ENCODE measurements around the gene LMTK2. TPM values are rescaled to one million over a fixed set of nuclear protein-coding genes. Genes with fewer than 3 reads are reported as not detected.

Gene LMTK2
- total RNA-seq, 1 donor from 2014 or later: 12.9 TPM

DNA sequence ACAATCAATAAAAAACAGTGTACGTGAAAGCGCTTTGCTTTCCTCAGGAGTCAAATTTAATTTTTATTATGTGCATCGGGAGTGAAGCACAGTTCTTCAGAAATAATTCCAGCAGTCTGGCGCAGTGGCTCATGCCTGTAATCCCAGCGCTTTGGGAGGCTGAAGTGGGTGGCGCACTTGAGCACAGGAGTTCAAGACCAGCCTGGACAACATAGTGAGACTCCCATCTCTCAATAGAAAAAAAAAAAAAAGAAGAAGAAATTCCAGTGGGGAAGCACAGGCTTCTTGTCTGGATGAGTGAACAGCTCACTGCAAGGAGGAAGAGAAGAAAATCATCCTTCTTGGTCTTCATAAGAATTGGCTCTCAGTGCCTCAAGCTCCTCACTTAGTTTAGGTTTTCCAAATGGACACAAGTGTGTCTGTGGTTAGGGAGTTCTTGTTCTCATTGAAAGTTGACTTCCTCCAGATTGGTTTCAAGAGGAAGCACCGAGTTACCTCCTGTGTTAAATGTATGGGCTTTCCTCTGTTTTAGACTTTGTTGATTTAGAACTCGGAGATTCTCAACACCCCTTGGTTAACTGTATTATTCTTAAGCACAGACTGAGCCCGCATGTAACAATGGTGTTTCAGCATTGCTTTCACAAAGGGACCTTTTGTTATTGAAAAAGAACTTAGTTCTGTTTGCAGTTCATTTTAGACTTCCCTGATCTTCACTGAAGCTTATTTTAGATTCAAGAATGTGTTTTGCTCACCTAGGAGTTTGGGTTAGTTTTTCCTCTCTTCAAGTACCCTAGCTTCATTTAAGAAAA is 28.0 kb downstream of the LMTK2 start:
- Histone ChIP-seq H3K4me3 (ENCODE audit: low read depth, low read length) (no peak overlapping the region), H3K36me3 (ENCODE audit: control insufficient read depth, insufficient read depth, low read length) (peaks cover 4% of the 10 kb centered on the region), H3K27me3 (ENCODE audit: control insufficient read depth, insufficient read depth, low read length) (no peaks in the 10 kb centered on the region)
- FAIRE-seq: no peak
- TF ChIP-seq, protein P1, sequence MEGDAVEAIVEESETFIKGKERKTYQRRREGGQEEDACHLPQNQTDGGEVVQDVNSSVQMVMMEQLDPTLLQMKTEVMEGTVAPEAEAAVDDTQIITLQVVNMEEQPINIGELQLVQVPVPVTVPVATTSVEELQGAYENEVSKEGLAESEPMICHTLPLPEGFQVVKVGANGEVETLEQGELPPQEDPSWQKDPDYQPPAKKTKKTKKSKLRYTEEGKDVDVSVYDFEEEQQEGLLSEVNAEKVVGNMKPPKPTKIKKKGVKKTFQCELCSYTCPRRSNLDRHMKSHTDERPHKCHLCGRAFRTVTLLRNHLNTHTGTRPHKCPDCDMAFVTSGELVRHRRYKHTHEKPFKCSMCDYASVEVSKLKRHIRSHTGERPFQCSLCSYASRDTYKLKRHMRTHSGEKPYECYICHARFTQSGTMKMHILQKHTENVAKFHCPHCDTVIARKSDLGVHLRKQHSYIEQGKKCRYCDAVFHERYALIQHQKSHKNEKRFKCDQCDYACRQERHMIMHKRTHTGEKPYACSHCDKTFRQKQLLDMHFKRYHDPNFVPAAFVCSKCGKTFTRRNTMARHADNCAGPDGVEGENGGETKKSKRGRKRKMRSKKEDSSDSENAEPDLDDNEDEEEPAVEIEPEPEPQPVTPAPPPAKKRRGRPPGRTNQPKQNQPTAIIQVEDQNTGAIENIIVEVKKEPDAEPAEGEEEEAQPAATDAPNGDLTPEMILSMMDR (IDR thresholded peaks at IDR 0.05; ENCODE audit: insufficient read depth, low read length, severe bottlenecking): no peak
- DNase-seq (ENCODE audit: low read depth): no peak

DNA sequence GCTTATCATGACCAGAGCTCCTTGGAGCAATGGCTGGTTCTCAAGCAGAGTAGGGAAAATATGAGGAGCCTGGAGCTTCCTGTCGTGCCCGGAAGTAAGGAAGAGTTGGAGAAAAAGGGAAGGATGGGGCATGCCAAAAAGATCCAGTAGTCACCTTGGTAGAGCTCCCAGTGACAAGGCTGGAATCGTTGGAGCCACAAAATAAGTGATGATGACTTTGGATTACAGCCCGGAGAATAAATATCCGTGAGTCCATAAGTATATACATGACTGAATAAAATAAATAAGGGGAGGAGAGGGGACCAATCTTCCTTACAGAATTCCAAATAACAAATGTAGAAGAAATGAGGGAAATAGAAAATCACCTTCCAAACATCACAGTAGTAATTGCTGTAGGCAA is 29.3 kb downstream of the LMTK2 start:
- Histone ChIP-seq H3K36me3 (ENCODE audit: control insufficient read depth, insufficient read depth, low read length) (peaks cover 4% of the 10 kb centered on the region), H3K4me3 (ENCODE audit: low read depth, low read length) (no peak overlapping the region), H3K27me3 (ENCODE audit: control insufficient read depth, insufficient read depth, low read length) (no peaks in the 10 kb centered on the region)
- FAIRE-seq (no peak), DNase-seq (ENCODE audit: low read depth) (no peak)
- TF ChIP-seq, protein P1 (IDR thresholded peaks at IDR 0.05; ENCODE audit: insufficient read depth, low read length, severe bottlenecking): no peak

DNA sequence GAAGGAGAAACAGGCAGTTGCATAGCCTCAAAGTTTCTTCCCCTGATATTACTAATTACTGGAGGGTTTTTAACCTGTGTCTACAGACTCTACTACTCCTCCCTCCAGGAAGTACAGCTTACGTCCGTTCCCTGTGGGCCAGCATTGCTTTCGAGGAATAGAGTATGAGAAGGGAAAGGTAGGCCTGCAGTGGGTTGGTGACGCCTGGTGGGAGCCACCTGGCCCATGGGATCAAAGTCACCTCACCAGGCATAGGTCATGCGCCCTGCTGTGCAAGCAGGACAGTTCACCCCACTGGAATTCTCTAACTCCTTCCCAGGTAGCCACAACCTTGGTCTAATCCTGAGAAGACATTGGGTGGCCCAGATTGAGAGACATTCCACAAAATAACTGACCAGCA is 29.8 kb downstream of the LMTK2 start:
- TF ChIP-seq, protein P1 (IDR thresholded peaks at IDR 0.05; ENCODE audit: insufficient read depth, low read length, severe bottlenecking): no peak
- H3K4me3 ChIP-seq (ENCODE audit: low read depth, low read length): no peak overlapping the region
- FAIRE-seq (no peak), DNase-seq (ENCODE audit: low read depth) (no peak)
- H3K27me3 ChIP-seq (ENCODE audit: control insufficient read depth, insufficient read depth, low read length): no peaks in the 10 kb centered on the region
- peaks cover 5% of the 10 kb centered on the region for H3K36me3 ChIP-seq (ENCODE audit: control insufficient read depth, insufficient read depth, low read length)

DNA sequence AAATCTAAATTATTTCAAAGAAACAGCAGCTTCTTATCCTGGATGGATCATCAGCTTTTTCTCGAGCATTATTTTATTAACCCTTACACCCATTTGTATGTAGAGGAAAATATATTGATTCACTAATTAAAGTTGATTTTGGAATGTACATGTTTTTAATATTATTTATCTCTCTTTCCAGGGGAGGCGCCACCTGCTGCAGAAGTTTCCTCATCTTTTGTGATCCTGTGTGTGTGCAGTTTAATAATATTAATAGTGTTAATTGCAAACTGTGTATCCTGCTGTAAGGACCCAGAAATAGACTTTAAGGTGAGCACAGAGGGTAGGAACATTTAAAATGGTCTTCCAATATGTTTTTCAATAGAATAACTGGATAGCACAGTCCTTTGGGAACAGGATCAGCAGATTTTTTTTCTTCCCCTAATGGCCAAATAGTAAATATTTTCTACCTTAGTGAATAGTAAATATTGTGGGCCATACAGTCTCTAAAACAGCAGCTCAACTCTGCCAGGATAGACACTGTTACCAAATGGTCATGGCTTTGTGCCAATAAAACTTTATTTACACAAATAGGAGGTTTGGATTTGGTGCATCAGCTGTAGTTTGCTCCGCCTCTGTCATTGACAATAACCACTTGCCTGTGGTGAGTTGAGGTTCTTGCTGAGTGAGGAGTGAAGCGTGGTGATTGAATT is 30.6 kb downstream of the LMTK2 start:
- DNase-seq (ENCODE audit: low read depth) (no peak), FAIRE-seq (no peak)
- TF ChIP-seq, protein P1 (IDR thresholded peaks at IDR 0.05; ENCODE audit: insufficient read depth, low read length, severe bottlenecking): no peak
- Histone ChIP-seq H3K27me3 (ENCODE audit: control insufficient read depth, insufficient read depth, low read length) (no peaks in the 10 kb centered on the region), H3K36me3 (ENCODE audit: control insufficient read depth, insufficient read depth, low read length) (peaks cover 7% of the 10 kb centered on the region), H3K4me3 (ENCODE audit: low read depth, low read length) (no peak overlapping the region)

DNA sequence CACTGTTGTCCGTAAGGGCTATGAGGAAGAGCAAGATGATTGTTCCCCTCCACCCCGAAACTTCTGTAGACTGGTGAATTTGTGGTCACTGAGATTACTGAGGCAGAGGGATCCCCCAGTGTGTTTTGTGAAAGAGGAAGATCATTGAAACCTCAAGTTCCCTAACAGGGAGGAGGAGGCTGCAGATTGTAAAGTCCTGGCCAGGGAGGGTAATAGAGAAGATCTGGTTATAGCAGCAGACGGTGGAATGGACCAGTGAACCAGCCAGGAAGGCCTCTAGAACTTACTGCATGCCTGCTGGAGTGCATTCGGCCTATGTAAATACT is 31.1 kb downstream of the LMTK2 start:
- Histone ChIP-seq H3K4me3 (ENCODE audit: low read depth, low read length) (no peak overlapping the region), H3K36me3 (ENCODE audit: control insufficient read depth, insufficient read depth, low read length) (peaks cover 7% of the 10 kb centered on the region), H3K27me3 (ENCODE audit: control insufficient read depth, insufficient read depth, low read length) (no peaks in the 10 kb centered on the region)
- TF ChIP-seq, protein P1 (IDR thresholded peaks at IDR 0.05; ENCODE audit: insufficient read depth, low read length, severe bottlenecking): no peak
- FAIRE-seq: peak; percentile 13
- DNase-seq (ENCODE audit: low read depth): no peak

Measured in bronchial epithelial cell (primary cell).